GM21737 (cell line): ENCODE data around the gene RAD1.
A peak's percentile ranks its signal among the peaks of the same experiment; 100 is the strongest.

Experiments
- ATAC-seq: cut with Tn5 transposase; IDR thresholded peaks from one replicate; pipeline ENCODE4 v1.9.1; 2021; ENCODE audit warnings: mild to moderate bottlenecking, moderate library complexity; ENCODE audit not compliant: unreplicated experiment

RAD1 gene

DNA sequence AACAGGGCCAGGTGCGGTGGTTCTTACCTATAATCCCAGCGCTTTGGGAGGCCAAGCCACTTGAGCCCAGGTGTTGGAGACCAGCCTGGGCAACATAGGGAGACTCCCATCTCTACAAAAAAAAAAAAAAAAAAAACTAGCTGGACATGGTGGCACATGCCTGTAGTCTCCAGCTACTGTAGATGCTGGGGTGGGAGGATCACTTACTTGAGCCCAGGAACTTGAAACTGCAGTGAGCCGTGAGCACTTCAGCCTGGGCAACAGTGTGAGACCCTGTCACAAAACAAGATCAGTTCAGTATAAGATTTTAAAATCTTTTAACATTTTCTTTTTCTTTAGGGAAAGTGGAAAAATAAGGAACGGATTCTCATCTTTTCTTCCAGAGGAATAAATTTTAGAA, 2.7 kb upstream of the RAD1 start:
- no peak for ATAC-seq

GRCh38 chr5:34916518-34916917, 1.2 kb upstream of the RAD1 start:
- no peak for ATAC-seq

DNA sequence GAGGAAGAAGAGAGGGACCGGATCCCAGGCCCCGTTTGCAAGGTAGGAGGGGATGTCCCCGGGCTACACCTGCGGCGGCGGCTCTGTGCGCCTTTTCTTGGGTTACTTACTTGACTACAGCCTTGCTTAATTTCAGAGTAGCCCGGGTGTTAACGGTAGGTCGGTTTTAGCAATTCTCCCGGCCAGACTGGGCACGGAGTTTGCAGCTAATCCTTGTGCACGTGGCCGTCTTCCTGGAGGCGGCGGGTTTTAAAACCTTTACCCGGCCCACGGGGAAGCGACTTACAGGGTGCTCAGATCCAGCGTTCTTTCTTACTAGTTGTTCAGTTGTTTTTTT, 520 bp upstream of the RAD1 start:
- ATAC-seq: peak; percentile 15

DNA sequence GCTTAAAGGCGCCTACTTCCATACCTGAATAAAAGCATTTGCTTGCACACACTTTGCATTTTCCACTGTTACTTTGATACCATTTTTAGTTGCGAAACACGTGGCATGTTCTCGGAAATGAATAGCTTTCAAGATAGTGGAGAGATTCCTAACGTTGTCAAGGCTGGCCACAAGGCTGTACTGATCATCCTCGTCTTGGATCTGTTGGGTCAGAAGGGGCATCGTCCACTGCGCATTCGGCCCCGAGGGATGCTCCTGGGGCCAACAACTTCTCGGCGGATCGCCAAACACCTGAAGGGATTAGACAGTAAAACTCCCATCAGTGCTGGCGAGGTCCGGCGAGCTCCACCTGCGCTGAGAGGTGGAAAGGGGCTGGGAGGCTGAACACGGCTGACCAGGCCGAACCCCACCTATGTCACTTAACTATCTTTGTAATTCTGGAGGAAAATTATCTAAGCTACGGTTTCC, 599 bp downstream of the RAD1 start:
- peak; percentile 15 for ATAC-seq

- ATAC-seq: no peak
These were observed 2.2 kb downstream of the RAD1 start for GRCh38 chr5:34913072-34913471.

- no peak for ATAC-seq
These were observed 9.7 kb downstream of the RAD1 start for GRCh38 chr5:34905564-34905963.

- no peak for ATAC-seq
These were observed 12.0 kb downstream of the RAD1 start for GRCh38 chr5:34903260-34903659.

- no peak for ATAC-seq
These were observed 14.7 kb downstream of the RAD1 start for GRCh38 chr5:34900652-34901051.

DNA sequence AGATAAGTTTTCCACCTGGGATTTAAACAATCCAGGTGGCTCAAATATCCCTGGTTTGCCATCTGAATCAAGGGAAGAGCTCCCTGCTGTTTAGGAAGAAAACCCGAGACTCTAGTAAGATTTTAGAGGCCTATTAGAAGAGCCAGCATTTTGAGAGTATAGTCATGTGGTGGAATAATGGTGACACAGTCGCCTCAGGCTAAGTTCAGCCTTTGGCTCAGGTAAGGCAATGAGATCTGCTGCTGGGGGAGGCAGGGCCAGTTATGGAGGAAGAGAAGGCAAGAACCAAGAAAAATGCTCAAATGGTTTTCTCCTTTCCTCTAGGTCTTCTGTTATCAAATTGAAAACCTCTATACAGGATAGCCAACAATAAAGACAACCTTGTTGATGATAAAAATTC, 16.2 kb downstream of the RAD1 start:
- ATAC-seq: no peak

GRCh38 chr5:34898258-34898895, 16.9 kb downstream of the RAD1 start:
- peak; percentile 71 for ATAC-seq

DNA sequence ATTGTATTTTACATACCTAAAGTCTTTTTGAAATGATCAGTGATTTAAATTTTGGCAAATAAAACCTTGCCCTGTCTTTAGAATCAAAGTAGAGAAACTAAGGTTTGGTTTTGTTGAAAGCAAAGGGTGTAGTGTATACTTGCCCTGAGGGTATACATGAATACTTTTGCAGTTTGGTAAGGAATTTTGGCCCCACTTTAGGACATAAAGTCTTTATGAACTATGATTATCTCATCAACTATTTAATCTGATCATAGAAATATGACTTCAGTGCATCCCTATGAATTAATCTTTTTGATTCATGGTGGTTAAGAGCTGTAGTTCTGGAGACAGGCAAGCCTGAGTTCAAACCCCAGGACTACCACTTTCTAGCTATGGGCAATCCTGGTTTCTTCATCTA, 17.7 kb downstream of the RAD1 start:
- ATAC-seq: no peak

DNA sequence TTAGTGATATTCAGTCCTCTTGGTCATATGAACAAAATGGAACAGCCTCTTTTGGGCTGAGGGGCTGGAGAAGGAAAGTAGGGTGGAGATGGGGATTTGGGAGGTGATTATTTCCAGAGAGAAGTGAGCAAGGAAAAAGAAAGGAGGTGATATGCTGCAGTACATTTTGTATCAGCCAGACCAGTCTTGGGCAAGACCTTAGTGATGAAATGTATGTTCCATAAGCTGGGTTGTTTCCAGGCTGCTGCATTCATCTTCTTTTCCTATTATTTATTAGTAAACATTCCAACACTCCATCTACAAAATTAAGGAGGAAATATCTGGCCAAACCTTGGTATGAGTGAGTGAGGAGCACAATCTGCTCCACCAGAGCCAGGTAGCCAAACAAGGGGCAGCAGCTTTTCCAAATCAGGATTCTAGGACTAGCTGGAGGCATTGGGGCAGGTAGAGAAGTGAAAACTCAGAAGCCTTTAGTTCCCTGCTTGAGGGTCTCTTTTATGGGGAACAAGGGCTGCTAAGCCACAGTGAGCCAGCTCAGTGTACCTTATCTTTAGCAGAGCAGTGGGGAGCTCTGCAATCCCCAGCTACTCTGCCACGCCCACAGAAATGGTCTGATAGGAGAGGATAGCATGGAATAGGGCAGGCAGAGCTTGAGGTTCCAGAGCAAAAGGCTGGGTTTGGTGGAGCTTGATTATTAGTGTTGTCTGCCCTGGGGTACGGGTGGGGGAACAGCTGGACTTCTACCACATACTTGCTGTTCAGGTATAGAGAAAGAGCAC, 19.5 kb downstream of the RAD1 start:
- no peak for ATAC-seq

DNA sequence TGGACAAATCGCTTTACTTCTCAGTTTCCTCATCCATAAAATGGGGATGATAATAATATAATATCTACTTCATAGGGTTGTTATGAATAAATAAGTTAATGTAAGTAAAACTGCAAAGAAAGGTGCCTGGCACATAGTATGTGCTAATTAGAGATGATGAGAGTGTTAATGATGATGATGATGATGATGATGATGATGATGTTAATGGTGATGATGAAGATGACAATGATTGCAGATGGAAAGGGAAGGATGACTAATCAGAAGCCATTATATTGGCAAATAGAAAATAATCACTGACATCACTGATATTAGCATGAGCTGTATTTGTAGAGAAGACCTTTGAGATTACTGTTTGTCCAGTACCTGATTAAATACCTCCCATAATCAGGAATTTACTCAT, 20.6 kb downstream of the RAD1 start:
- no peak for ATAC-seq

GRCh38 chr5:34892414-34892813, 22.9 kb downstream of the RAD1 start:
- ATAC-seq: no peak

DNA sequence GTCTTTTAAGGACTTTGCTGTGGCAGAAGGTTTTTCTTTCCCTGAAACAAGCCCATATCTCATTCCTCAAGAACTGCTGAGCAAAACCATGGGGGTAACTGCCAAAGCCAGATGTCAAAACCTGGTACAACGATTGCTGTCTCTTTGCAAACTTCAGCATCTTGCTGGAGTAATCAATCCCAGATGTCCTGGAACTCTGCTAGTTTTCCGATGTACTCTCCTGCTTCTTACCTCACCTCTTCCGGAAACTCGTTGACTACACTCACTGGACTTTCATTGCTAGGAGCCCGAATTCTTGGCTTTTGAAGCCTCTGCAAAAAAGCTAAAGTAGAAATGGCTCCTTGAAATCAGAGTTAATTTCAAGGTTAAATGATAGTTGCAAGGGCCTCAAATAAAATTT, 23.3 kb downstream of the RAD1 start:
- ATAC-seq: no peak

- no peak for ATAC-seq
These were observed 25.9 kb downstream of the RAD1 start for GRCh38 chr5:34889394-34889793.

DNA sequence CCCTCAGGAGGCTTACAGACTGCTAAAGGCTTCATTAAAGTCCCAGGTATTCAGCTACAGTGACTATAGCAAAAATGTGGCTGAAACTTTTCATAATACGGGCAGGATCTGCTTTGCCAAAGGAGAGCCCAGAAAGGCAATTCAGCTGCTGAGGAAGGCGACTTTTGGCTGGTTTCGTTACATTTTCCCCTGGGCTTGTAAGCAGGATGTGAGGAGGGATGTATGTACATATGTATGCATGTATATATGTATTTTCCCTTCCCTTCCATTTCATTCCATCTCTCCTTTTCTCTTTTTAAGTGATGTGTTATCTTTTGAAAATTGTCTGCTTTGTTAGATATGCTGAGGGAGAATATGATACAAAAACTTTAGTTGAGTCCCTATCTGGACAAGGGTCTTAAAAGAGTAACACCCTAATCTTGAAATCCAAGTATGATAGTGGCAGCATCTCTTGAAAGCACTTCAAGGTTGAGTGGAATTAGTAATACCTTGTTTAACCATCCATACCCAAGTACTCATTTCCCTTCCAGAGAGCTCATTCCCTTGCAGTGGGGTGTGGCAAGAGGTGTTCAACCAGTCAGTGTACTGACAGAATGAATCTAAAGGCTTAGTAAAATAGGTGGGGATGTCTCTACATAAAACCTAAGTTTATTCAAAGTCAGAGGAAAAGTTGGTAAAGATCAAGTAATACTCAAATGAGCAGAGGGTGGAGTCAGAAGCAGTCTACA, 28.7 kb downstream of the RAD1 start:
- no peak for ATAC-seq

DNA sequence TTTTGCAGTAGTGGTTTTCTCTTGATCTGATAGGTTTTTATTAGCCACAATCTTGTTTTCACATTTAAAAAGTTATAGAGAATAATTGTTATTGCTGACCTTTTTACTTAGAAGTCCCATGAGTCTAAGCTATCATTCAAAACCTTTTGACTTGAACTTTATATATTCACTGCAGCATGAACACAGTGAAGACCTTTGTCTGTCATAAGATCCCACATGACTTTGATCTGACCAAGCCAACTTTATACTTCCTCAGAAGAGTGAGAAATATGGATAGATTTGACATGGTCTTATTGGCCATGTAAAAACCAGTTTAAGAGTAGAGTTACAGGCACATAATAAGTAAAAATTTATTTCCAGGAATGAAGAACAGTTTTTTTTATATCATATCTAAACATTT, 34.1 kb downstream of the RAD1 start:
- ATAC-seq: no peak

GRCh38 chr5:34876275-34876674, 39.0 kb downstream of the RAD1 start:
- no peak for ATAC-seq

GRCh38 chr5:34870382-34870781, 44.9 kb downstream of the RAD1 start:
- ATAC-seq: no peak

DNA sequence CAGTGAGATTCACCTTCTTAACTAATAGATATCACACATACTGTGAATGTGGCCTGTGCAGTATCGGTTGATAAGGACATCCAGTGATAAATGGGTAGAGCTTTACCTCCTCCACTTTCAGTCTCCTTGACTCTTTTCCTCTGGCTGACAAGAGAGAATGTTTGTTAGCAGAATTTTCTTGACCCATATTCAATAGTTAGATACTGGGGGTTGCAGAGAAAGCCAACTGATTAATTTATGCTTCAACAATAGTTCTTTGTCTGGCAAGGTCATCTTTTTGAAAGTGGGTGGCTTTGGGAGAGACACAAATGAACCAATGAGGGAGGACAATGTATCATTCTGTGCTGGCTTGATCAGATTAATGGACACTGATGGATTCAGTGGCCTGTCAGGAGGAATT, 46.0 kb downstream of the RAD1 start:
- ATAC-seq: no peak

DNA sequence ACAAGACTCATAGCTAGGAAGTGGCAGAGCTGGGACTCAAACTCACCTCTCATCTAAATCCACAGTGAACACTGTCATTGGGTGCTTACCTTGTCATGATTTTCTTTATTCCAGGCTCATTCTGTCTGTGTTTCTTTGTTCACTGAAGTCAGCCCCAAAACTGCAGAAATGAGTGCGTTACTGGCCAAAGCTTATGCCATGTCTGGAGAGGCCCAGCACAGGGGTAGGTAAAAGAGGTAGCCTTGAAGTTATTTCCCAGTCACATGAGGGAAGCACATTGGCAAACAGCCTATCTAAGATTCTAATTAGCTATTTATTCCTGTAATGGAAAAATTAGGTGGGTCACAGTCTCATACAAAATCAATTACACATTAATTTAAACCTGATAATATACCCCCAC, 46.5 kb downstream of the RAD1 start:
- ATAC-seq: no peak
